Smooth muscle cell (in vitro differentiated cells): ENCODE data around the gene RGS4. TPM values are rescaled to one million over a fixed set of nuclear protein-coding genes. Genes with fewer than 3 reads are reported as not detected.

Experiments
- DNase-seq: peaks from one replicate; lab custom pipeline; 2025; ENCODE audit not compliant: unreplicated experiment; lab: John Stamatoyannopoulos, UW
- H2AFZ ChIP-seq: fragments of 200-600 bp; sonication (generic); 2 replicates; pipeline ENCODE4 v1.6.0; 2016; ENCODE audit warnings: antibody characterized with exemption, low read depth, mild to moderate bottlenecking
- H3F3A ChIP-seq: fragments of 200-600 bp; sonication (generic); 2 replicates; pipeline ENCODE4 v1.6.0; 2017; ENCODE audit warnings: antibody characterized with exemption, low read depth
- H3K27ac ChIP-seq: fragments of 200-600 bp; sonication (generic); 2 replicates; pipeline ENCODE4 v1.5.1; 2016; ENCODE audit warnings: low read depth, mild to moderate bottlenecking
- H3K27me3 ChIP-seq: fragments of 200-600 bp; sonication (generic); 2 replicates; pipeline ENCODE4 v1.6.1; 2016; ENCODE audit warnings: low read depth, mild to moderate bottlenecking
- H3K36me3 ChIP-seq: fragments of 200-600 bp; sonication (generic); 2 replicates; pipeline ENCODE4 v1.5.1; 2016; ENCODE audit warnings: low read depth
- H3K4me1 ChIP-seq: fragments of 200-600 bp; sonication (generic); 2 replicates; pipeline ENCODE4 v1.5.1; 2016; ENCODE audit warnings: low read depth
- H3K4me2 ChIP-seq: fragments of 200-600 bp; sonication (generic); 2 replicates; pipeline ENCODE4 v1.6.0; 2016; ENCODE audit warnings: mild to moderate bottlenecking
- H3K4me3 ChIP-seq: fragments of 200-600 bp; sonication (generic); 2 replicates; pipeline ENCODE4 v1.5.1; 2016; ENCODE audit warnings: mild to moderate bottlenecking
- H3K79me2 ChIP-seq: fragments of 200-600 bp; sonication (generic); 2 replicates; pipeline ENCODE4 v1.6.0; 2016; ENCODE audit warnings: low read depth, mild to moderate bottlenecking
- H3K9ac ChIP-seq: fragments of 200-600 bp; sonication (generic); 2 replicates; pipeline ENCODE4 v1.6.0; 2016; ENCODE audit warnings: low read depth
- H3K9me3 ChIP-seq: fragments of 200-600 bp; sonication (generic); replicated peaks from 2 replicates; pipeline ENCODE4 v1.5.1; 2016; ENCODE audit warnings: low read depth
- H4K20me1 ChIP-seq: fragments of 200-600 bp; sonication (generic); 2 replicates; pipeline ENCODE4 v1.6.0; 2016; ENCODE audit warnings: low read depth
- WGBS: methylation state at CpG from one replicate; pipeline ENCODE4 v1.1.7; 2016; ENCODE audit warnings: low lambda C conversion rate; 5-methylcytosine and 5-hydroxymethylcytosine counted together
- polyA plus RNA-seq: library from polyadenylated mRNA; unstranded; fragments of >200 nt; fragmentation: Nextera tagmentation; extraction: Ambion mirVana; gene quantifications from 2 replicates; pipeline ENCODE4 v1.2.1, GENCODE V29; 2016
- total RNA-seq: library from RNA; depleted of rRNA; stranded (reverse); fragments of >200 nt; gene quantifications from 2 replicates; pipeline ENCODE4 v1.2.3, GENCODE V29; 2014
- TF ChIP-seq, protein P1 (sequence below): fragments of 200-600 bp; sonication (generic); IDR thresholded peaks from 2 replicates; pipeline ENCODE4 v1.5.1; 2017; ENCODE audit warnings: borderline replicate concordance, mild to moderate bottlenecking, antibody characterized with exemption; ENCODE audit not compliant: insufficient read depth, poor library complexity, severe bottlenecking

The RGS4 gene
- total and polyA plus RNA-seq, 2 experiments from 2014 or later = 6.2 to 50.6 TPM

- 86% methylated on average over 5 of the region's 5 CpGs for whole genome bisulfite sequencing
- DNase-seq = no peak
- no peak overlapping the region for H3K4me2 ChIP-seq
- no peaks in the 10 kb centered on the region for H3K79me2 ChIP-seq
- H4K20me1 ChIP-seq = no peaks in the 10 kb centered on the region
- no peaks in the 10 kb centered on the region for H3K27me3 ChIP-seq
- H3K4me3 ChIP-seq = no peak overlapping the region
- TF ChIP-seq, protein P1, sequence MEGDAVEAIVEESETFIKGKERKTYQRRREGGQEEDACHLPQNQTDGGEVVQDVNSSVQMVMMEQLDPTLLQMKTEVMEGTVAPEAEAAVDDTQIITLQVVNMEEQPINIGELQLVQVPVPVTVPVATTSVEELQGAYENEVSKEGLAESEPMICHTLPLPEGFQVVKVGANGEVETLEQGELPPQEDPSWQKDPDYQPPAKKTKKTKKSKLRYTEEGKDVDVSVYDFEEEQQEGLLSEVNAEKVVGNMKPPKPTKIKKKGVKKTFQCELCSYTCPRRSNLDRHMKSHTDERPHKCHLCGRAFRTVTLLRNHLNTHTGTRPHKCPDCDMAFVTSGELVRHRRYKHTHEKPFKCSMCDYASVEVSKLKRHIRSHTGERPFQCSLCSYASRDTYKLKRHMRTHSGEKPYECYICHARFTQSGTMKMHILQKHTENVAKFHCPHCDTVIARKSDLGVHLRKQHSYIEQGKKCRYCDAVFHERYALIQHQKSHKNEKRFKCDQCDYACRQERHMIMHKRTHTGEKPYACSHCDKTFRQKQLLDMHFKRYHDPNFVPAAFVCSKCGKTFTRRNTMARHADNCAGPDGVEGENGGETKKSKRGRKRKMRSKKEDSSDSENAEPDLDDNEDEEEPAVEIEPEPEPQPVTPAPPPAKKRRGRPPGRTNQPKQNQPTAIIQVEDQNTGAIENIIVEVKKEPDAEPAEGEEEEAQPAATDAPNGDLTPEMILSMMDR = no peak
- no peak overlapping the region for H3K27ac ChIP-seq
- no peak overlapping the region for H2AFZ ChIP-seq
- H3K4me1 ChIP-seq = no peaks in the 10 kb centered on the region
- no peak overlapping the region for H3K9ac ChIP-seq
- no peaks in the 10 kb centered on the region for H3F3A ChIP-seq
- no peaks in the 10 kb centered on the region for H3K36me3 ChIP-seq
- H3K9me3 ChIP-seq = no peaks in the 10 kb centered on the region
Observed at GRCh38 chr1:163029901-163030300, 39.3 kb upstream of the RGS4 start.

DNA sequence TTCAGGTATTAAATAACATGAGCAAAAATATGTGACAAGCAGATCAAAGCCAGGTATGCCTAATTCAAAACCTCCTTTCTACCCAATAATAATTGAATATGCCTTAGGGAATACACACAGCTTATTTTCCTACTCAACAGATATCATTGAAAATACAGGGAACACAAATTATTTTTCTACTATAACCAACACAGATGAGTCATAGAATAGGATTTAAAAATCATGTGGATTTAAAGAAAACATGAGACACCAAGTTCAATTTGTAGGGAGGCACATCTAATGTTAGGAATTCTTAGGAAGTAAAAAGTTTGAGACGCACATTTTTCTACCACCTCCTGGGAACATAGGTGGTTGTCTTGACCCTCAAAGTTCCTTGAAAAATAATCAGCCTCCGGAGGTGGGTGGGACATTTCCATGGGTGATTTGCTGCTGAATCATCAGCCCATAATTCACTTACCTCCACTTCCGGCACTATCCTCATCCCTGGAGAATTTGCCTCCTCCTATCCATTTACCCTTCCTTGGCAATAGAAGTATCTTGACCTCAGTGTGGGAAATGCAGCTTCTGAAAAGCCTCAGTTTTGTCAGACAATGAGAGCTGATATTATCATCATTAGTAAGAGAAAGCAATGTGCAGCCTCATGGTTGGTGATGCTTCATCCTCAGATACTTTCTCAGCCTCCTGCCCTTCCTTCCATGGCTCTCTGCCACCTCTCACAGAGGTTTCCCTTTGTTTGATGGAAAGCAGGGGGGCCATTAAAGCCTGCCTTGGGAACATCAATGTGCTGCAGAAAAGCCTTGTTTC lies 33.5 kb upstream of the RGS4 start:
- Histone ChIP-seq H3K4me3 (no peak overlapping the region), H3K27ac (peak overlapping the region; percentile 69), H3K79me2 (no peaks in the 10 kb centered on the region), H3K27me3 (no peaks in the 10 kb centered on the region), H3K4me2 (peak overlapping the region; percentile 9), H3K9me3 (no peaks in the 10 kb centered on the region), H4K20me1 (no peaks in the 10 kb centered on the region), H3F3A (no peaks in the 10 kb centered on the region), H3K9ac (peak overlapping the region; percentile 6), H3K4me1 (peaks cover 11% of the 10 kb centered on the region), H3K36me3 (no peaks in the 10 kb centered on the region), H2AFZ (no peak overlapping the region)
- WGBS = 32% methylated on average over 3 of the region's 3 CpGs
- TF ChIP-seq, protein P1 = no peak
- no peak for DNase-seq

DNA sequence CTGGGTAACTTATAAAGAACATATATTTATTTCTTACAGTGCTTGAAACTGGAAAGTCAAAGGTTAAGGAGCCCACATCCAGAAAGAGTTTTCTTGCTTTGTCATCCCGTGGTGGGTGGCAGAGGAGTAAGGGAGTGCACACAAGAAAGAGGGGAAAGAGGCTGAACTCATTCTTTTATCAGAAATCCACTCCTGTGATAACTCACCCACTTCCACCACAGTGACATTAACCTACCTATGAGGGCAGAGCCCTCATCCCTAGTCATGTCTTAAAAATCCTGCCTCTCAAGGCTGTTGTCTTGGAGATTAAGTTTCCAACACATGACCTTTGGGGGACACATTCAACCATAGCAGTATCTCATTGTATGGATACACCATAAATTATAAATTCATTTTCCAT lies 32.5 kb upstream of the RGS4 start:
- TF ChIP-seq, protein P1 = no peak

More for the DNA sequence above, 32.5 kb upstream of the RGS4 start:
- no peak overlapping the region for H2AFZ ChIP-seq
- H3K4me2 ChIP-seq = peak overlapping the region; percentile 14
- H3K79me2 ChIP-seq = no peaks in the 10 kb centered on the region
- 38% methylated on average over 1 of the region's 1 CpG for WGBS
- no peaks in the 10 kb centered on the region for H3K27me3 ChIP-seq
- peaks cover 11% of the 10 kb centered on the region for H3K4me1 ChIP-seq
- H3K4me3 ChIP-seq = no peak overlapping the region
- H3K36me3 ChIP-seq = no peaks in the 10 kb centered on the region
- H3F3A ChIP-seq = no peaks in the 10 kb centered on the region
- no peaks in the 10 kb centered on the region for H4K20me1 ChIP-seq
- no peaks in the 10 kb centered on the region for H3K9me3 ChIP-seq
- no peak overlapping the region for H3K9ac ChIP-seq
- peak overlapping the region; percentile 69 for H3K27ac ChIP-seq
- no peak for DNase-seq
